Endothelial cell of umbilical vein (primary cell): ENCODE results near the gene TUBA1C.
A peak's percentile ranks its signal among the peaks of the same experiment; 100 is the strongest.

Experiments used
- CTCF ChIP-seq, 2 donors: IDR thresholded peaks; 1 replicate in 1 of 2; 2 replicates in 1 of 2; pipeline ENCODE4 v1.5.1; 2011; ENCODE audit warnings: low read length in 2 of 2, mild to moderate bottlenecking in 2 of 2, moderate library complexity in 2 of 2, control low read depth in 1 of 2, inconsistent platforms in 1 of 2, low read depth in 1 of 2; ENCODE audit not compliant: insufficient read depth in 1 of 2; ENCODE audit errors: extremely low read depth in 1 of 2
- EZH2 ChIP-seq: IDR thresholded peaks from 2 replicates; pipeline ENCODE4 v1.6.1; 2012; ENCODE audit warnings: borderline replicate concordance, low read depth, mild to moderate bottlenecking, moderate library complexity, low read length, inconsistent platforms; ENCODE audit not compliant: severe bottlenecking
- JUN ChIP-seq: IDR thresholded peaks from 2 replicates; pipeline ENCODE4 v1.6.1; 2011; ENCODE audit warnings: borderline replicate concordance, low read depth; ENCODE audit not compliant: insufficient read length, insufficient read depth
- MAX ChIP-seq: IDR thresholded peaks from 2 replicates; pipeline ENCODE4 v1.6.1; 2011; ENCODE audit not compliant: insufficient read depth, insufficient read length
- MYC ChIP-seq: IDR thresholded peaks from one replicate; pipeline ENCODE4 v1.6.1; 2011; ENCODE audit warnings: mild to moderate bottlenecking, low read depth, low read length
- POLR2A ChIP-seq: IDR thresholded peaks from 2 replicates; pipeline ENCODE4 v1.6.1; 2012; ENCODE audit warnings: low read depth, mild to moderate bottlenecking, control low read depth, low read length
- POLR2AphosphoS5 ChIP-seq: IDR thresholded peaks from 2 replicates; pipeline ENCODE4 v1.6.1; 2012; ENCODE audit warnings: low read depth, mild to moderate bottlenecking, control low read depth, low read length, moderate library complexity; ENCODE audit not compliant: insufficient read depth

GRCh38 chr12:49295082-49295936, 30.4 kb downstream of the TUBA1C start, which contains the start of gene PRPH:
- TF ChIP-seq MAX = no peak
- TF ChIP-seq POLR2A = no peak
- no peak for TF ChIP-seq CTCF (IDR thresholded peaks at IDR 0.05; ENCODE audit: extremely low read depth in 1 of 2, insufficient read depth in 1 of 2, low read depth in 1 of 2, low read length in 2 of 2)
- TF ChIP-seq POLR2AphosphoS5 = no peak
- TF ChIP-seq EZH2 = peak; percentile 81
- TF ChIP-seq JUN = no peak
- no peak for TF ChIP-seq MYC
